ENCODE data around the gene ADCY5. TPM values are rescaled to one million over a fixed set of nuclear protein-coding genes. Genes with fewer than 3 reads are reported as not detected.

ADCY5 gene
- total and polyA plus RNA-seq, 5 donors from 2014 or later, result 0.08 to 0.15 TPM; not detected in 3

DNA sequence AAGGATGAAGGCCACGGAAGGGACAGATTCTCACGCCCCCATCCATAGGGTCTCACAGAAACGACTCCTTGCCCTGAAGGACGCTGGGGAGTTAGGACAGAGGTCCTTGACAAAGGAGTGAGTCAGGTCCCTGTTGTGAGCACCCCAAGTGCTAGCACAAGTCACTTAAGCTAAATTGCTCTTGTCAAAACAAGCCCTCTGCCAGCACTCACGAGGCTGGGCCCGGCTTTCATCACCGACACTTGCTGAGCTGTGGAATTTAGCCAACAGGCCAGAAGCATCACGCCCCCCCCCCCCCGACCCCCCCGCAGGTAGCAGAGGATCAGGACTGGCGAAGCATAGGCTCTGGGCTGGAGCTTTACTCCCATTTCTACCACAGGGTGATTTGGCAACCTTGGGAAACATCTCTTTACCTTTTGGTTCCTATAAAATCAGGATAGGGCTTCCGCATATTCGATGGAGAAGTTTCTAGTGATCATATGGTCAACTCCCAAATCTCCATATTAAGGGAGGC is 75.4 kb downstream of the ADCY5 start:
- H3K4me1 ChIP-seq (ENCODE audit: control insufficient read depth, insufficient read depth, low read length, poor library complexity, severe bottlenecking), result no peaks in the 10 kb centered on the region
- no peak overlapping the region for H3K4me3 Mint-ChIP-seq
- H3K4me3 ChIP-seq (ENCODE audit: low read depth, low read length), result no peak overlapping the region
- H3K27ac Mint-ChIP-seq, result no peak overlapping the region
- DNase-seq (no peak), ATAC-seq (ENCODE audit: low read depth in 2 of 2) (no peak)
- H3K9me3 Mint-ChIP-seq, result peaks cover 0 to 4% (median 1%) of the 10 kb centered on the region in 7 donors
- no peaks in the 10 kb centered on the region for H3K27me3 ChIP-seq (ENCODE audit: control insufficient read depth, insufficient read depth, low read length)
- H3K9me3 ChIP-seq (ENCODE audit: control insufficient read depth in 2 of 2, low read length in 2 of 2), result no peaks in the 10 kb centered on the region
- no peaks in the 10 kb centered on the region for H3K4me1 Mint-ChIP-seq
- H3K36me3 Mint-ChIP-seq, result no peaks in the 10 kb centered on the region
- no peaks in the 10 kb centered on the region for H3K36me3 ChIP-seq (ENCODE audit: control insufficient read depth, insufficient read depth, low read length)
- peaks cover 7% of the 10 kb centered on the region for H3K27me3 Mint-ChIP-seq
- H3K27ac ChIP-seq (ENCODE audit: insufficient read depth, low read length, poor library complexity, severe bottlenecking), result no peak overlapping the region

DNA sequence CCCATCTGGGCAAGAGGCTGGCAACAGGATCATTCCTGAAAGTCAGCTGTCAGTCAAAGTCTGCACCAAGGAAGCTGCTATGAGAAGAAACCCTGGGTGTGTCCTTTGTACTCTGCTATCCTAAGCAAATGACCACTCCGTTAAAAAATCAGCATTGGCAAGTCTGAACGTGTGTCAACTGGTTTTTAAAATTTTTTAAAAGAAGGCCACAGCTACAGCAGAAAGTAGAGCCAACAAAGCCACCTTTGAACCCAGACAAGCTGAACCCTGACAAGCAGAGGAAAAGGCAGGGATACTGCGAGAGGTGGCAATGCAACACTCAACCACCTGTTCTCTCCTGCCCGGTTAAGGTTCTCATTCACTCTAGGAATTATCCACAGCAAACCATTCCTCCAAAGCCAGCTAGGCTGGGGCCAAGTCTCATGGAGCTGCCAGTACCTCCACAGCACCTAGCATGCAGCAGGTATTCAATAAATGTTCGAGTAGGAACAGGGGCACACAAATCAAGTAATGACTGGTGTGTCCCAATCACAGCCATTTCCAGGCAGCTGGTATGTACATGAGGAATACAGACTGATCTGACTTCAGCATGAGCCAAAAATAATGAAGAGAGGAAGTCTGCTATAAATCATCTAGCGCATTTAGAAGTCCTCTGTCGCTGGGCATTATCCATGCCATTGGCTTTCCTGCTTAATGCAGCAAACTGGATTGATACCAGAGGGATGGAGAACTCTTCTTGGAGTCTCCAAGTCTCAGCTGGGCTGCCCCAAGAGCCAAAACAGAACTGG is 76.0 kb downstream of the ADCY5 start:
- Mint-ChIP-seq H3K27ac (no peak overlapping the region), H3K4me1 (no peaks in the 10 kb centered on the region), H3K9me3 (peaks cover 0 to 4% (median 3%) of the 10 kb centered on the region in 7 donors), H3K27me3 (peaks cover under 1% of the 10 kb centered on the region), H3K36me3 (no peaks in the 10 kb centered on the region), H3K4me3 (no peak overlapping the region)
- Histone ChIP-seq H3K9me3 (ENCODE audit: control insufficient read depth in 2 of 2, low read length in 2 of 2) (no peaks in the 10 kb centered on the region), H3K27ac (ENCODE audit: insufficient read depth, low read length, poor library complexity, severe bottlenecking) (no peak overlapping the region), H3K27me3 (ENCODE audit: control insufficient read depth, insufficient read depth, low read length) (no peaks in the 10 kb centered on the region), H3K36me3 (ENCODE audit: control insufficient read depth, insufficient read depth, low read length) (no peaks in the 10 kb centered on the region), H3K4me1 (ENCODE audit: control insufficient read depth, insufficient read depth, low read length, poor library complexity, severe bottlenecking) (no peaks in the 10 kb centered on the region), H3K4me3 (ENCODE audit: low read depth, low read length) (no peak overlapping the region)
- DNase-seq (no peak), ATAC-seq (ENCODE audit: low read depth in 2 of 2) (no peak)

GRCh38 chr3:123371859-123372685 is 76.8 kb downstream of the ADCY5 start:
- Histone ChIP-seq H3K9me3 (ENCODE audit: control insufficient read depth in 2 of 2, low read length in 2 of 2) (no peaks in the 10 kb centered on the region), H3K4me3 (ENCODE audit: low read depth, low read length) (no peak overlapping the region), H3K27ac (ENCODE audit: insufficient read depth, low read length, poor library complexity, severe bottlenecking) (no peak overlapping the region), H3K36me3 (ENCODE audit: control insufficient read depth, insufficient read depth, low read length) (no peaks in the 10 kb centered on the region), H3K27me3 (ENCODE audit: control insufficient read depth, insufficient read depth, low read length) (no peaks in the 10 kb centered on the region), H3K4me1 (ENCODE audit: control insufficient read depth, insufficient read depth, low read length, poor library complexity, severe bottlenecking) (no peaks in the 10 kb centered on the region)
- DNase-seq, result no peak
- Mint-ChIP-seq H3K36me3 (no peaks in the 10 kb centered on the region), H3K27me3 (no peaks in the 10 kb centered on the region), H3K4me1 (no peaks in the 10 kb centered on the region), H3K4me3 (no peak overlapping the region), H3K27ac (no peak overlapping the region), H3K9me3 (peaks cover 0 to 4% (median 3%) of the 10 kb centered on the region in 7 donors)
- no peak for ATAC-seq (ENCODE audit: low read depth in 2 of 2)

DNA sequence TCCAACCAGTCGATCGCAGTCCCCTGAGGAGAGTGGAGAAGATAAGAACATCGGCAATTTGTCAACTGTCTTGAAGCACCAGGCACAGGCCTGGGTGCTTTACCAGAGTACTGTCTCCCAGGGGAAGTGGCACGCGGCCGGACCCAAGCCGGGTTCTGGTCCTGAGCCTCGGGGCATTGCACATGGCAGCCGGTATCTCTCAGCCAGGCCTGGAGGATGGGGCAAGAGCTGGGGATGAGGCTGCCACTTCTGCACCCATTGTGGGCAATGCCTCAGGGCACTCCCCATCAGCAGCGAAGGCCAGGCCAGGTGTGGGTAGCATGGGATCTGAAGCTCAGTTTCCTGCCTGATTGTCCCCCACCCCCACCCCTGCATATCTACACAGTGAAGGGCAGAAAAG is 77.5 kb downstream of the ADCY5 start:
- DNase-seq (no peak), ATAC-seq (ENCODE audit: low read depth in 2 of 2) (no peak)
- no peaks in the 10 kb centered on the region for H3K36me3 ChIP-seq (ENCODE audit: control insufficient read depth, insufficient read depth, low read length)
- no peaks in the 10 kb centered on the region for H3K27me3 Mint-ChIP-seq
- no peaks in the 10 kb centered on the region for H3K36me3 Mint-ChIP-seq
- no peaks in the 10 kb centered on the region for H3K4me1 Mint-ChIP-seq
- no peak overlapping the region for H3K4me3 ChIP-seq (ENCODE audit: low read depth, low read length)
- H3K27ac ChIP-seq (ENCODE audit: insufficient read depth, low read length, poor library complexity, severe bottlenecking), result no peak overlapping the region
- no peak overlapping the region for H3K4me3 Mint-ChIP-seq
- H3K9me3 ChIP-seq (ENCODE audit: control insufficient read depth in 2 of 2, low read length in 2 of 2), result no peaks in the 10 kb centered on the region
- H3K9me3 Mint-ChIP-seq, result peaks cover 0 to 4% (median 3%) of the 10 kb centered on the region in 7 donors
- no peak overlapping the region for H3K27ac Mint-ChIP-seq
- H3K27me3 ChIP-seq (ENCODE audit: control insufficient read depth, insufficient read depth, low read length), result no peaks in the 10 kb centered on the region
- H3K4me1 ChIP-seq (ENCODE audit: control insufficient read depth, insufficient read depth, low read length, poor library complexity, severe bottlenecking), result no peaks in the 10 kb centered on the region

- Mint-ChIP-seq H3K4me3 (no peak overlapping the region), H3K27ac (no peak overlapping the region), H3K9me3 (peaks cover 0 to 4% (median 3%) of the 10 kb centered on the region in 7 donors), H3K4me1 (no peaks in the 10 kb centered on the region), H3K36me3 (no peaks in the 10 kb centered on the region), H3K27me3 (no peaks in the 10 kb centered on the region)
- Histone ChIP-seq H3K36me3 (ENCODE audit: control insufficient read depth, insufficient read depth, low read length) (no peaks in the 10 kb centered on the region), H3K9me3 (ENCODE audit: control insufficient read depth in 2 of 2, low read length in 2 of 2) (no peaks in the 10 kb centered on the region), H3K27ac (ENCODE audit: insufficient read depth, low read length, poor library complexity, severe bottlenecking) (no peak overlapping the region), H3K27me3 (ENCODE audit: control insufficient read depth, insufficient read depth, low read length) (no peaks in the 10 kb centered on the region), H3K4me1 (ENCODE audit: control insufficient read depth, insufficient read depth, low read length, poor library complexity, severe bottlenecking) (no peaks in the 10 kb centered on the region), H3K4me3 (ENCODE audit: low read depth, low read length) (no peak overlapping the region)
- no peak for ATAC-seq (ENCODE audit: low read depth in 2 of 2)
- DNase-seq, result no peak
Observed at GRCh38 chr3:123370819-123371218, 78.1 kb downstream of the ADCY5 start.

DNA sequence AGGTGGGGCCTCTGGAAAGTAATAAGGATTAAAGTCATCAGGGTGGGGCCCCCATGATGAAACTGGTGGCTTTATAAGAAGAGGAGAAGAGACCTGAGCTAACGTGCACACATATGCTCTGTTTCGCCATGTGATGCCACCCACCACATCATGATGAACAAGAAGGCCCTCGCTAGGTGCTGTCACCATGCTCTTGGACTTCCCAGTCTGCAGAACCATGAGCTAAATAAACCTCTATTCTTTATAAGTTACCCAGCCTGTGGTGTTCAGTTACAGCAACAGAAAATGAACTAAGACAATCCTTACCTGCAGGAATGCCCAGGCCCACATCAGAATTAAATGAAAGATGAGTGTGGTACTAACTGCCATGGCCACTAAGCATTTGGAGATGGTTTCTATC is 79.8 kb downstream of the ADCY5 start:
- Histone ChIP-seq H3K36me3 (ENCODE audit: control insufficient read depth, insufficient read depth, low read length) (no peaks in the 10 kb centered on the region), H3K4me3 (ENCODE audit: low read depth, low read length) (no peak overlapping the region), H3K27me3 (ENCODE audit: control insufficient read depth, insufficient read depth, low read length) (no peaks in the 10 kb centered on the region), H3K27ac (ENCODE audit: insufficient read depth, low read length, poor library complexity, severe bottlenecking) (no peak overlapping the region), H3K4me1 (ENCODE audit: control insufficient read depth, insufficient read depth, low read length, poor library complexity, severe bottlenecking) (no peaks in the 10 kb centered on the region), H3K9me3 (ENCODE audit: control insufficient read depth in 2 of 2, low read length in 2 of 2) (no peaks in the 10 kb centered on the region)
- Mint-ChIP-seq H3K27me3 (peaks cover 5% of the 10 kb centered on the region), H3K4me1 (peaks cover 0 to 2% (median 0%) of the 10 kb centered on the region in 4 donors), H3K4me3 (no peak overlapping the region), H3K9me3 (peaks cover 0 to 4% (median 3%) of the 10 kb centered on the region in 7 donors), H3K36me3 (no peaks in the 10 kb centered on the region), H3K27ac (no peak overlapping the region)
- ATAC-seq (ENCODE audit: low read depth in 2 of 2) (no peak), DNase-seq (no peak)

DNA sequence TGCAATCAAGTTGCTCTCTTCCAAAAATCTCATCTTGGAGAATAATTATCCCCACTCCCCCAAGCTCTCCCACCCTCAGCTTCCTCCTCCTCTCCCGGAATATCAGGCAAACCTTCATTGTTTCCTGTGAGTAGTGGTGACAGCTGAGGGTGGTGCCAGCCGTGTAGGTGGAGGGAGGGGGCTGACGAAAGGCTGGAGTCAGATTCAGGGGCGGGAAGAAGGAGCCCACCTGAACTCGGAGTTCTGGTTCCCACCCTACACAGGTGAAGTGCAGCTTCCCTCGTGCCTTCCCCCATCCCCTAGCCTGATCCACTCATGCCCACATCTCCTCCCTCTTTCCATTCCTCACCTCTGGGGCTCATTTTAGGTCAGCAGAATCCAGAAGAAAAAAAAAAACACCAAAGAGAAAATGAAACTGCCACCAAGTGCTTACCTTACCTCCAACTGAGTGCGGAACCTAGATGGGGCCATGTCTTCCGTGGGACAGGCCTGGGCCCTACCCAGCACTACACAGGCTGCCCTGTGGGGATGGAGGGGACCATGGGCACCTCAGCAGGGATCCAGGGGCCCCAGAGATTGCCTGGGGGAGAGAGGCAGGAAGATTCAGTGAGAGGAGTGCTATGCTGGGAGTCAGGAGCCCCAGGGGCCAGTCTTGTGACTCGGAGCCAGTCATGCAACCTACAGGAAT is 81.3 kb downstream of the ADCY5 start:
- Histone ChIP-seq H3K4me1 (ENCODE audit: control insufficient read depth, insufficient read depth, low read length, poor library complexity, severe bottlenecking) (no peaks in the 10 kb centered on the region), H3K27me3 (ENCODE audit: control insufficient read depth, insufficient read depth, low read length) (no peaks in the 10 kb centered on the region), H3K27ac (ENCODE audit: insufficient read depth, low read length, poor library complexity, severe bottlenecking) (no peak overlapping the region), H3K36me3 (ENCODE audit: control insufficient read depth, insufficient read depth, low read length) (no peaks in the 10 kb centered on the region), H3K9me3 (ENCODE audit: control insufficient read depth in 2 of 2, low read length in 2 of 2) (no peaks in the 10 kb centered on the region), H3K4me3 (ENCODE audit: low read depth, low read length) (no peak overlapping the region)
- DNase-seq (no peak), ATAC-seq (ENCODE audit: low read depth in 2 of 2) (no peak)
- H3K27me3 Mint-ChIP-seq, result peaks cover 6% of the 10 kb centered on the region
- H3K27ac Mint-ChIP-seq, result no peak overlapping the region
- no peaks in the 10 kb centered on the region for H3K36me3 Mint-ChIP-seq
- H3K4me3 Mint-ChIP-seq, result no peak overlapping the region
- peaks cover 0 to 5% (median 2%) of the 10 kb centered on the region in 7 donors for H3K9me3 Mint-ChIP-seq
- peaks cover 0 to 2% (median 0%) of the 10 kb centered on the region in 4 donors for H3K4me1 Mint-ChIP-seq
